ENCODE results near the gene SF3A2.

DNA sequence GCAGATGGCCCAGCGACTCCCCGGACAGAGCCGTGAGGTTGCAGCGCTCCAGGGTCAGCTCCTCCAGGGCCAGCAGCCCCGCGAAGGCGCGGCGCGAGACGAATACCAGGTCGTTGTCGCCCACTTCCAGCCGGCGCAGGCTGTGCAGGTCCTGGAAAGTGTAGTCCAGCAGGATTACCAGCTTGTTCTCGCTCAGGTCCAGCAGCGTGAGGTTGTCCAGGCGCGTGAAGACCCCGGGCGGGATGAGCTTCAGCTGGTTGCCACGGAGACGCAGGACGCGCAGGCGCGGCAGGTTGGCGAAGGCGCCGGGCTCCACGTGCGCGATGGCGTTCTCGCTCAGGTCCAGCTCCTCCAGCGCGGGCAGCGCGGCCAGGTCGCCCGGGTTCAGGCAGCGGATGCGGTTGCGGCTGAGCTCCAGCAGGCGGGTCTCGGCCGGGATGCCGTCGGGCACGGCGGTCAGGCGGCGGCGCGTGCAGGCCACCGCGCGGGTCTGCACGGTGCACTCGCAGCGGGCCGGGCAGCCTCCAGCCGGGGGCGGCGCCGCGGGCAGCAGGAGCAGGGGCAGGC is 54.6 kb downstream of the SF3A2 start:
- TF ChIP-seq, protein P1, sequence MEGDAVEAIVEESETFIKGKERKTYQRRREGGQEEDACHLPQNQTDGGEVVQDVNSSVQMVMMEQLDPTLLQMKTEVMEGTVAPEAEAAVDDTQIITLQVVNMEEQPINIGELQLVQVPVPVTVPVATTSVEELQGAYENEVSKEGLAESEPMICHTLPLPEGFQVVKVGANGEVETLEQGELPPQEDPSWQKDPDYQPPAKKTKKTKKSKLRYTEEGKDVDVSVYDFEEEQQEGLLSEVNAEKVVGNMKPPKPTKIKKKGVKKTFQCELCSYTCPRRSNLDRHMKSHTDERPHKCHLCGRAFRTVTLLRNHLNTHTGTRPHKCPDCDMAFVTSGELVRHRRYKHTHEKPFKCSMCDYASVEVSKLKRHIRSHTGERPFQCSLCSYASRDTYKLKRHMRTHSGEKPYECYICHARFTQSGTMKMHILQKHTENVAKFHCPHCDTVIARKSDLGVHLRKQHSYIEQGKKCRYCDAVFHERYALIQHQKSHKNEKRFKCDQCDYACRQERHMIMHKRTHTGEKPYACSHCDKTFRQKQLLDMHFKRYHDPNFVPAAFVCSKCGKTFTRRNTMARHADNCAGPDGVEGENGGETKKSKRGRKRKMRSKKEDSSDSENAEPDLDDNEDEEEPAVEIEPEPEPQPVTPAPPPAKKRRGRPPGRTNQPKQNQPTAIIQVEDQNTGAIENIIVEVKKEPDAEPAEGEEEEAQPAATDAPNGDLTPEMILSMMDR (IDR thresholded peaks at IDR 0.05) = no peak
- TF ChIP-seq POLR2A (IDR thresholded peaks at IDR 0.05) = no peak
